NCI-H1436 treated with DMSO at 0.1 percent for 48 hours (cell line): ENCODE data around the gene ST8SIA6.
"Not testable (repeated sequence)": the region's sequence is repeated elsewhere in the genome, so short reads cannot be mapped to it uniquely, and the experiment has no call there.

ENCODE experiments used
- DNase-seq: peaks from one replicate; lab custom pipeline; 2025; lab: John Stamatoyannopoulos, UW

ST8SIA6 gene

DNA sequence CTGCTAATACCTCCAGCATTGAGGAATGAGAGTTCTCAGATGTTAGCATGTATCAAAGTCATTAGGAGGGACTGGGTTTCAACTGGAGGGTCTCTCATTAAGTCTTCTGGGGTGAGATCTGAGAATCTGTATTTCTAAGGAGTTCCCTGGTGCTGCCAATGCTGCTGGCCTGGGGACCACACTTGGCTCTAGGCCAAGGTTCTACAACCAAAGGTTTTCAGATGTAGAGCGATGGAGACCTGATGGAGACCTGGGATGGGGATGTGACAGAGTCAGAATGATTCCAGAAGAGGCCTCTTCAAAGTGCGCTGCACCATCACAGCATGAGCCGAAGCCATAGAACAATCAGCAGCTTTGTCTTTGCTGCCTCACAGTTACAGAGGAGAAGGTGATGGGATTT is 27.2 kb downstream of the ST8SIA6 start:
- no peak for DNase-seq

DNA sequence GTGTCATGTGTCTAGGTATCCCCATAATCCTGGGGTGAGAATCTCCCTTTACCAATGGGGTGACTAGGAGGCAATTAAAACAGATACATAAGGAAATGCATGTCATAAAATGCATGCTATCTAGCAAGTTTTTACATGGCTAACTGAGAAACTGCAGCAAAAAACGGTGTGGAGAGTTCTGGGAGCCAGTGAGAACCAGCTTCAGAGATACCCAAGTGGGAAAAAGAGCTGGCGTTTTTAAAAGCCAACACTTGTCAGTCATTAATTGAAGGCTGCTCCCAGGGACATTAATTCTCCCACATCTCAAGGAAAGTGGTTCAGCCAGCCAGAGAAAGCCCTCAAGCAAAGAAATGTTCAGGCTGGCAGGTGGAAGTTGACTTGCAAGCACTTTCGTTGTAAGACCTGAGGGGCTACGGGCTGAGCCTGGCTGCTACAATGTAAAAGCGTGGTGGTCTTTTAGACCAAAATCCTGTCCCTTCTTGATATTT is 28.1 kb downstream of the ST8SIA6 start:
- DNase-seq: no peak

DNA sequence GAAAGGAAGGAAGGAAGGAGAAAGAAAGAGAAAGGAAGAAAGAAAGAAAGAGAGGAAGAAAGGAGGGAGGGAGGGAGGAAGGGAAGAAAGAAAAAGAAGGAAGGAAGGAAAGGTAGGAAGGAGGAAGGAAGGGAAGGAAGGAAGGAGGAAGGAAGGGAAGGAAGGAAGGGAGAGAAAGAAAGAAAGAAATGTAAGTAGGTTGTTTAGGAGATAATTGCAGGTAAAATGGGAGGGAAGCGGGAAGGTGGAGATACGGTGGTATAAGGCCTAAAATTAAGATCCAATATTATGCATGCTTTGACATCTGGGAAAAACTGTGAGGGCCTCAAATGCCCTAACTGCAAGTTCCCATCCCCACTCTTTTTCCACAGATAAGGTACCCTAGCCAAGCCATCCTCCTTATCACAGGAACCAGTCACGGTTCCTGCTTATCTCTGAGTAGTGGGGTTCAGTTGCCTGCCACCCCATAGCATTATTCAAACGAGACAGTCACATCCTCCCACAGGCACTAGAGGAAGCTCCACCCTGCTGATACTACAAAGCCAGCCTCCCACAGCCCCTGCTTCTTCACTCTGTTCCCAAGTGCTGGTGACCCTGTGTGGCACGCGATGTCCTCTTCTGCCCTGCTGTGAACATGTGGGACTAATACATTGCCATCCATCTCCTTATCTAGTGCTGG is 28.7 kb downstream of the ST8SIA6 start:
- no peak for DNase-seq

DNA sequence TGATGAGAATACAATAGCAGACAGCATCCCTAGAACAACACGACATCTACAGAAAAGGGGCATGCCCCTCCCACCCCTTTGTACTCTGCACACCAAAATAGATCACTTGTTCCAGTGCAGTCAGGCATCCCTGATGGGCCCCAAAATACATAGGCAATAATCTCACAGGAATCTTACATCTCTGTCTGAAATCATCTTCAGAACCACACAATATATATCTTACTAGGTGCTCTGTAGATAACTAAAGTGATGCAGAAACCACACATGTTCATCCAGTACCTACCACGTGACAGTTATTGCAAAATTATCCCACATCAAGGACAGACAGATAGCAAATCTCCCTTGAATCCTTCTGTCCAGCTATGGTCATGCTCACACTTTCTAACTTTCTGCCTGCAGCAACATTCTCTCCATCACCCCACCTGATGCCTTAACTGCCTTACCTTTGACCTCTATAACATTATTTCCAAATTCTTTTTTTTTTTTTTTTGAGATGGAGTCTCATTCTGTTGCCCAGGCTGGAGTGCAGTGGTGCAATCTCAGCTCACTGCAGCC is 30.7 kb downstream of the ST8SIA6 start:
- no peak for DNase-seq

DNA sequence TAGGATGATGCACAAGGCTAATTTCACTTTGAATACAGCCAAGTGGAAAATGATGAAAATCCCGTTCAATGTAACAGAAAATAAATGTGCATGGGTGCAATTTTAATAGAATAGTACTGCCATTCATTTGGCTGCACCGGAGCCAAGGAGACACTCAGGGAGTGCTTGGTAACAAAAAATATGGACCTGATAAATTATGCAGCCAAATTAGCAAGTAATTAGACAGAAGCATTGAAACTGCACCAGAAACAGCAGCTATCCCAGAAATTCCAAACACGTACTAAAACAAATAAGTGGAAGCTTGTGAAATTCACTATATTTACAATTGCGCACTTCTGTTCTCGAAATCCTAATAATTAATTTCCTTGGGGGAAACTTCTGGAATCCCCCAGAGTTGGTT is 31.5 kb downstream of the ST8SIA6 start:
- no peak for DNase-seq

DNA sequence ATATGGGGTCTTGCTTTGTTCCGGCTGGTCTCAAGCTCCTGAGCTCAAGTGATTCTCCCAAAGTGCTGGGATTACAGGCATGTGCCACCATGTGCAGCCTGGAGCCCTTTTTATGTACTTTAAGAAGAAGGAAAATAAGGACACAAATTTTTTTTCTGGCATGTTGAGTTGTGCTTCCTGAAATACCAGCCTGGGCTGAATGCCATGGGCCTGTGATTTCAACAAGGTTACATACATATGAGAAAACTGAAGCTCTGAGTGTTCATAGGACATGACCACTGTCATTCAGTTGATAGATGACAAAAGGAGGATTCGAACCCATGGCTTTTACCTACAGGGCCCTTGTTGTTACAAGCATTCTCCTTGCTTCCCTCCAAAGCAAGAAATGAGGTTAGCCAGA is 36.1 kb downstream of the ST8SIA6 start:
- DNase-seq: no peak

DNA sequence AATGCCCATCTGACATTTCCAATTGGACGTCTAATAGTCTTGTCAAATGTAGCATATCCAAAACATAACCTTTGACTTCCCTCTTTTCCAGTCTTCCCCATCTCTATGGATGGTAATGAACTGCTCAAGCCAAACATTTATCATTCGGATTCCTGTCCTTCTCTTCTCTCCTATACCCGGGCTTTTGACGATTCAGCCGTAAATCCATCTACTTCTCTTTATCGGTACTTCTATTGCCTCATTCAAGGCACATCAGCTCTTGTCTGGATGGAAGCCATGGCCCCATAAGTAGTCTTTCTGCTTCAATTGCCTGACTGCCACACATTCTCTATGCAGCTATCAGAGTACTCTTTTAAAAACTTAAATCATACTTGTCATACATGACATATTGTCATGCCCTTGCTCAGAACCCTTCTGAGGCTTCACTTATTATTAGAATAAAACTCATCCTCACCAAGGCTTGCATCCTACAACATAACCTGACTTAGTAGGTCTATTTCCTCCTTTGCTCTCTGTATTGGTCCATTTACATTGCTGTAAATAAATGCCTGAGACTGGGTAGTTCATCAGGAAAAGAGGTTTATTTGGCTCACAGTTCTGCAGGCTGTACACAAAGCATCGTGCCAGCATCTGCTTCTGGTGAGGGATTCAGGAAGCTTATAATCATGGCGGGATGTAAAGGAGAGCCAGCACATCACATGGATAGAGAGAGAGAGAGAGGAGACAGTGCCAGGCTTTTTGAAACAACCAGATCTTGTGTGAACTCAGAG is 37.8 kb downstream of the ST8SIA6 start:
- DNase-seq: no peak

DNA sequence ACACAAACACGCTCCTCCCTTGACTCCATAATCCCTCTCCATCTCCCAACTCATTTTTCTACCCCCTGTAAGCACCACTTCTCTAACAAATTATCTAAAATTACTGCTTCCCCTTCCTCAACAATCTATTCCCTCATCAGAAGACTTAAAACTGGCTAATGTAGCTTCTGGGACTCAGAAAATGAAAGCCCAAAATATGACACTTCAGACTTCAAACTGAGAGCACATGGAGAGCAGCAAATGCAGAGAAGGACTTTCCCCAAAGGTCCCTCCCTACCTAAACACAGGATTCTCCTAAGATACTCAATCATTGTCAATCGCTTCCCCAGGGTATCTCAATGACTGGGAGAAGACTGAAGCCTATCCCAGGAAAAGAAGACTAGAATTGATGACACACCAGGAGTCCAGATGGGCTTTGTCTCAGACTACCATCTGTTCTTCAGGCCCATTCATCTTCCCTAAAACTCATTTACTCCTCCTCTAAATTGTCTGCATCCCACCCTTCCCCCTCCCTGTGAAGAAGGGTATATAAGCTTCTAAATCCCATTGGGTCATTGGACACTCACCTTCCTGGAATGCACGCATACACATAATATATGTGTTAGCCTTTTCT is 39.2 kb downstream of the ST8SIA6 start:
- no peak for DNase-seq

DNA sequence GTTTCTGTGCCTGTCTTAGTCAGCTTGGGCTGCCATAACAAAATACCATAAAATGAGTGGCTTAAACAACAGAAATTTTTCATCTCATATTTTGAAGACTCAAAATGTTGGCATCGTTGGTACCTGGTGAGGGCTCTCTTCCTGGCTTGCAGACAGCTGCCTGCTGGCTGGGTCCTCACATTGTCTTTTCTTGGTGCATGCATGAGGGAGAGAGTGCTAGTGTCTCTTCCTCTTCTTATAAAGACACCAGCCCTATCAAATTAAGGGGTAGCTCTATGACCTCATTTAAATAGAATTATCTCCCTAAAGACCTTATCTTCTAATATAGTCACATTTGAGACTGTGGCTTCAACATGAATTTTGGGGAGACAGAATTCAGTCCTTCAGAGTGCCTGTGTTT is 39.9 kb downstream of the ST8SIA6 start:
- no peak for DNase-seq

DNA sequence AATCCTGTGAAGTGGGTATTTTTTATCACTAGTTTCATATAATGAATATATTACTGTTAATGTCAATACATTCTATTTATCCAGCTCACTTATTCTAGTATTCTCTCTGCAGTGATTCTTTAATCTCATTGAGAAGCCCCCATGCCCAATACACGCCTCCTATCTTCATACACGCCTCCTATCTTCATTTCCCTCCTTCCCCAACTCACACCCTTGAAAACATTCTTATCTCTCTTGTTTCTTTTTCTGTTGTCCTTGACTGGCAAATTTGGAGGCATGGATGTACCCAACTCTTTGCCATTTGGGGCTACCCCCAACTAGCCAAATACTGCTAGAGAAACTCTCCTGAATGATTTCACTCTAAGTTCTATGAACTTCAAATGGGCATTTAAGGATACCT is 40.5 kb downstream of the ST8SIA6 start:
- no peak for DNase-seq

DNA sequence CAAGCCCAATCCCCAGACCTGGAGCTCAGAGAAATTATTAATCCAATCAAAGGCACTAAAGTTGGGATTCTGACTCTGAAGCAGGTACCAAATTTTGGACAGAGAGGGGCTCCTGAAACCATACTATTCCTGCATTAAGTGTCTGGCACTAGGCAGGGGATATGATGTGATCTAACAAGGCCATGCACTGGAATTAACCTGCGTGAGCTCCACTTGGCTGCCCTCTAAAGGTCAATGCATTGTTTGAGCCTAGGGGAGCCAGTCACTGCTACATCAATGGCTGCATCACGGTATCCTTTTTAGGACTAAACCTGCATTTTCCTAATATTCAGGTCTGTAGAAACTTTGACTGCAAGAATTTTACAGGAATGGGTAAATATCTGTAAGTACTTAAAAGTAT is 42.1 kb downstream of the ST8SIA6 start:
- no peak for DNase-seq

DNA sequence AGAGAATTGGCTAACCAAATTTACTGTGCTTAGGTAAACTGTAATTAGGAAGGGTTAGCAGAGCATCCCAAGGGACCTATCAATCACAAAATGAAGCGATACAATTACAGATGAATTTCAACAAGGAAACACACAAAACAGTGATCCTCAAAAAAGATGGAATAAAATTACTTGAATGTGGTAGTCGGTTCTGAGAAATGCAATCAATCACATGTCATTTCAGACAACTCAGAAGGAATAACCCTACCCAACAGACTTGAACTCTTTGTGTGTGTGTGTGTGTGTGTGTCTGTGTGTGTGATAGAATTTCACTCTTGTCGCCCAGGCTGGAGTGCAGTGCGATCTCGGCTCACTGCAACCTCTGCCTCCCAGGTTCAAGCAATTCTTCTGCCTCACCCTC is 43.5 kb downstream of the ST8SIA6 start:
- no peak for DNase-seq

DNA sequence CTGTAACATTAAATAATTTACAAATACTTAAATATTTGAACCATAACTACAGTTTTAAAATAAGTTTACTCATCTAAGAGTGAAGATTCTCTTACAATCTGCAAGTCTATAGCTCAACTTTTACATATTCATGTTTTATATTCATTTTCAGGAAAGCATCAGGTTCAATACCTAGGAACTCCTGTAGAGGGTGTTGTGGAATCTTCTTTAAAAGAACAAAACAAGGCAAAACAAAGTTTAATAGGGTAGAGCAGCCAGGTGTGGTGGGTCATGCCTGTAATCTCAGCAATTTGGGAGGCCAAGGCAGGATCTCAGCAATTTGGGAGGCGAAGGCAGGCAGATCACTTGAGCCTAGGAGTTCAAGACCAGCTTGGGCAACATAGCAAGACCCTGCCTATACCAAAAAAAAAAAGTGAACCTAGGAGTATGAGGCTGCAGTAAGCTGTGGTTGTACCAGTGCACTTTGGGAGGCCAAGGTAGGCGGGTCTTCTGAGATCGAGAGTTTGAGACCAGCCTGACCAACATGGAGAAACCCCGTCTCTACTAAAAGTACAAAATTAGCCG is 45.1 kb downstream of the ST8SIA6 start:
- no peak for DNase-seq

DNA sequence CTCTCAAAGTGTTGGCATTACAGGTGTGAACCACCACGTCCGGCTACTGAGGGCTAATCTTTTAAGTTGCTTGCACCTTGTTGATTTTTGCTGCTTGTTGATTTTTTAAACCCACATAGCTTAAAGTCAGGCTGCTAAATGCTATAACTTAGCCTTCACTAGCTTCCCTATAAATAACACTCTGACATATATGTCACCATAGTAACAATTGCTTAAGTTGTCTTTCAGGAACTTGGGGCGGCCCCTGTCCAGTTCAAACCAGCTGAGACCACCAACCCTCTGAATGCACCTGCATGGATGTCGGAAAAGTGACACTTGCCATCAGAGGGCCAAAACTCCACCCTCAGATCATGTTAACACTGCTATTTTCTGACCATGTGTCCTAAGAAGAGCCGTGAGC is 47.3 kb downstream of the ST8SIA6 start:
- DNase-seq: no peak

DNA sequence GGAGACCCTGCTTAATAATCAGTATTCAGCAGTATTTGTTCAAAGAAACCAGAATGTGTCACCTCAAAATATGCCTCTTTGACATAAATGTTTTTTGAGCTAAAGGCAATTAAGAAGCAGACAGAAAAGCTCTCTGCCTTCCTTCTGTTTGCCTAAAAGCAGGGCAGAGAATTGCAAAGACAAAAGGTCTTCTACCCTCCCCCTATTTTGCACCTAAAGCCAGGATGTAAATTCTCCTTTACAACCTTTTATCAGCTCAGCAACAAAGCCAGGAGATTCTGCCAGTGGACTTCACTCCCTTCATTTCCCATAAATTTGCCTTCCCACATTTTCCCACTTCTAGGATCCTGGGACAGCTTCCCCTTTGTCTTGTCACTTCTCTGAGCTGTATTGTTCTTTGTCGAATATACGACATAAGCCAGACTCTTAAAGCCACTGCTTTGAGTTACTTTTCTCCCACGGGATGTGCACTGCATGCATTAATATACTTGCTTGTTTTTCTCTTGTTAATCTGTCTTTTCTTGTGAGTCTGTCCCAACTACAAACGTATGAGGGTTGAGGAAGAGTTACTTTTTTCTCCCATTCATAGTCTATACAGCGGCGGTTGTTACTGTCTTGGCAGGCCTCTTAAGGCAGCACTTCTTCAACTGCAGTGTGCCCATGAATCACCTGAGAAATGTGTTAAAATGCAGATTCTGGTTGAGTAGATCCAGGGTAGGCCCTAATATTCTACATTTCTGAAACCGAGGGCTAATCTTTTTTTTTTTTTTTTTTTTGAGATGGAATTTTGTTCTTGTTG is 48.2 kb downstream of the ST8SIA6 start:
- no peak for DNase-seq

DNA sequence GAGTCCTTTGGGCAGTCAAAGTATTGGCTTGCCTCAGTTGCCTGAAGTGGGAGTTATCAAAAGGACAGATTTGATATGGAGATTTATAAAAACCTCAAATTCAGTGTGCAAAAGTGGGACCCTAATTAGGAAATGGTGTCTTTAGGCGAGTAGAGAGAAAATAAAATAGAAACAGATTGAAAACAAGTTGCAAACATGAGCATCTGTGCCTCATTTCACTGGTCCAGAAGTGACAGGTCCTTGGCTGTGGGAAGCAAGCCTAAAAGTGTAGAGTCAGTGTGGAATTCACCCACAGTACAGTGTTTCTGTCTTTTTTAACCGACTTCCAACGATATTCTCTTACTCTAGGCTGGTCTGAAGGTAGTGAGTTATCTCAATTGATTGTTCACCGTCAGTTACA is 51.2 kb downstream of the ST8SIA6 start:
- no peak for DNase-seq

DNA sequence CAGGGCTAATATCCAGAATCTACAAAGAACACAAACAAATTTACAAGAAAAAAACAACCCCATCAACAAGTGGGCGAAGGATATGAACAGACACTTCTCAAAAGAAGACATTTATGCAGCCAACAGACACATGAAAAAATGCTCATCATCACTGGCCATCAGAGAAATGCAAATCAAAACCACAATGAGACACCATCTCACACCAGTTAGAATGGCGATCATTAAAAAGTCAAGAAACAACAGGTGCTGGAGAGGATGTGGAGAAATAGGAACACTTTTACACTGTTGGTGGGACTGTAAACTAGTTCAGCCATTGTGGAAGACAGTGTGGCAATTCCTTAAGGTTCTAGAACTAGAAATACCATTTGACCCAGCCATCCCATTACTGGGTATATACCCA is 52.4 kb downstream of the ST8SIA6 start:
- DNase-seq: not testable (repeated sequence)

DNA sequence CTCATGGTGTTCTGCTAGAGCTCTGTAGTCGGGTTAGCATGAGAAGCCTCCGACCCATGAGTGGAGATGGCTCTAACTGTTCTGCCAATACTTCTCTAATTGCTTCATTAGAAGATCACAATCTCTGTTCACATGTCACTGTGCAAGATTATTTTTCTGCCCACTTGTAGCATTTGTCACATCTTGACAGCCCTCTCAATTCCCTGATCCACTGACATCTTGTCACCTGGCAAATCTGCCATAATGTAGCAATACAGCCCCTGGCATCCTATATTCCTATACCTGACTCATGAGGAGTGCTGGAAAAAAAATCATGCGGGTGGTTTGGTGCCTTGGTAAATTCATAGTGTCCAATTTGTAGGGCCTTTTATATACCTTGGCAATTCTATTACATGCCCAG is 58.4 kb downstream of the ST8SIA6 start:
- no peak for DNase-seq

DNA sequence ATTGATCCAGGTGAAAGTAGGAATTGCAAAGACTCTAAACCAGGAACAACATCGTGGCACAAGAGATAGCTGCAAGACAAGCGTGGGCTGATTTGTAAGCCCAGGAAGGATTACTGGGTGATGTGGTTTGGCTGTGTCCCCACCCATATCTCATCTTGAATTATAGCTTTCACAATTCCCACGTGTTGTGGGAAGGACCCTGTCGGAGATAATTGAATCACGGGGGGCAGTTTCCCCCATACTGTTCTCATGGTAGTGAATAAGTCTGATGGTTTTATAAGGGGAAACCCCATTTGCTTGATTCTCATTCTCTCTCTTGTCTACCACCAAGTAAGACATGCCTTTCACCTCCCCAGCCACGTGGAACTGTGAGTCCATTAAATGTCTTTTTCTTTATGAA is 59.5 kb downstream of the ST8SIA6 start:
- no peak for DNase-seq

DNA sequence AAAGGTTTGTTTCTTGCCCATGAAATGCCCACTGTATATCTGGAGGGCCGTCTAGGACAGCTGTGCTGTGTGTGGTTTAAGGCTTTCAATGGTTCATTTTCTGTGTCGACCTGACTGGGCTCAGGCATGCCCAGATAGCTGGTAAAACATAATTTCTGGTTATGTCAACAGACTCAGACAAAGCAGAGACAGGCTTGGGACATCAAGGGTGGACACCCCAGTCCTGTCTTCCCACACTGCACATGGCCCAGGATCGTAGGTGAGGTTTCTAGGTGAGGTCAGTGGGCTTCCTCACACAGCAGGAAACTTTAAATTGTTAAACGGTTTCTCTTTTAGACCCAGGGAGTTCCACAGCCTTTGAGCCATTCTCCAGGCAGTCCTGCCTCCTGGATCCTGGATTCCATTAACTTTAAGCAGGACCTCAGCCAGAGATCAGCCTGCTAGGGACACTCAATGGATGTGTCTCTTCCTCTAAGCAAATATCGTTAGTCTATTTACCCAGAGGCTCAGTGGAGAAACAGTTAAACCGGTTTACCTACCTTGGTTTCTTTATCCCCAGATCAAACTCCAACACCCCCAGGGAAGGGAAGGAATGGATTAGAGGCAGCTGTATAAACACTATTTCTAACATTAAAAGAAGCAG is 66.4 kb downstream of the ST8SIA6 start:
- DNase-seq: no peak

DNA sequence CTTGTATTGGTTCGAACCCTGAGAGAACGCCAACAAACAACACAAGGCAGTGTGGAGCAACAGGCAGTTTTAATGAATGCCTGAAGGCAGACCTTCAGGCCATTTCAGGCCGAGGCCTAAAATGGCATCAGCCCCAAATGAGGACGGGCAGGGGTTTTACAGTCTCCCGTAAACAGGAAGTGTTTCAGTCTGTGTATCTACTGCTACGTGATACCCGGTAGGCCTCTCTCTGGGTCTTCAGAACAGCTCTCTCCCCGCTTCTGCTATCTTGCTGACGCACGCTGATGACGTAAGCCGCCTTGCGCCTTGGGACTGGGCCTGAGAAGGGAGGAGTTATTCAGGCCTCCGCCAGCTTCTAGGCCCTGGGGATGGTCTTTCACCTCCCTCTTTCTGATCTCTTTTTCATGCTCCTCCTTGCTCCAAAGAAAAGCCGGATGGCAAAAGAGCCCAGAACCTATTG is 67.7 kb downstream of the ST8SIA6 start:
- peak; percentile 71 for DNase-seq
